ENCODE measurements around the gene CCT5.

DNA sequence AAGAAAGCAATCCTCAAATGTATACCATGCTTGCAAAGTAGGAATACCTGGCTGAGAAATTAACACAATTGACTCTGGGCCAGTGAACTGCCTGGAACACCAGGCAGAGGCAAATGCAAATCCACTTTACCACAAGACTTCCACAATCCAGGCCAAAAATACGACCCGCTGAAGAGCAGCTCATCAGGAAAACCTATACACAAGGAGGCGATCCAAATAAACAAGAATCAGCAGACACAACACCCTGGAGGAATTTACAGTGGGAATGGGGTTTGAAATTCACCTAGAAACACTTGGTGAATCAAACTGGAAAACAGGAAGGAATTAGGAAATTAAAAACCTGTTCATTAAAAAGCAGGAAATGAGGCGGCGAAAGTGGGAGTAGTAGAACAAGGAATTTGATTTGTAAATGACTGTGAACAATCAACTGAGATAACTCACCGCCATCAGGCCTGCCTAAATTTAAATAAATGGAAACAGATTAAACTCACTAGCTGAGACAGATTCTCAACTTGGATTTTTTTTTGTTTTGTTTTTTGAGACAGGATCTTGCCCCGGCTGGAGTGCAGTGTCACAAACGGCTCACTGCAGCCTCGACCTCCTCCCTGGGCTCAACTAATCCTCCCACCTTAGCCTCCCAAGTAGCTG, 41.7 kb downstream of the CCT5 start:
- TF ChIP-seq CTCF (tag by site-specific recombination; IDR thresholded peaks at IDR 0.05) (no peak), ZNF350 (tag by site-specific recombination; IDR thresholded peaks at IDR 0.05) (no peak), ZNF670 (tag by site-specific recombination; IDR thresholded peaks at IDR 0.05; ENCODE audit: low read depth) (no peak), GLIS2 (tag by site-specific recombination; IDR thresholded peaks at IDR 0.05) (no peak), ZNF133 (tag by site-specific recombination; IDR thresholded peaks at IDR 0.05) (no peak), ZNF561 (tag by site-specific recombination; IDR thresholded peaks at IDR 0.05; ENCODE audit: borderline replicate concordance) (no peak), TCF7L2 (IDR thresholded peaks at IDR 0.05; ENCODE audit: borderline replicate concordance, low read depth, low read length) (no peak), ZNF175 (tag by site-specific recombination; IDR thresholded peaks at IDR 0.05) (no peak), ZNF423 (tag by site-specific recombination; IDR thresholded peaks at IDR 0.05) (no peak), ZNF777 (tag by site-specific recombination; IDR thresholded peaks at IDR 0.05; ENCODE audit: borderline replicate concordance) (no peak)
- TF ChIP-seq, protein P1, sequence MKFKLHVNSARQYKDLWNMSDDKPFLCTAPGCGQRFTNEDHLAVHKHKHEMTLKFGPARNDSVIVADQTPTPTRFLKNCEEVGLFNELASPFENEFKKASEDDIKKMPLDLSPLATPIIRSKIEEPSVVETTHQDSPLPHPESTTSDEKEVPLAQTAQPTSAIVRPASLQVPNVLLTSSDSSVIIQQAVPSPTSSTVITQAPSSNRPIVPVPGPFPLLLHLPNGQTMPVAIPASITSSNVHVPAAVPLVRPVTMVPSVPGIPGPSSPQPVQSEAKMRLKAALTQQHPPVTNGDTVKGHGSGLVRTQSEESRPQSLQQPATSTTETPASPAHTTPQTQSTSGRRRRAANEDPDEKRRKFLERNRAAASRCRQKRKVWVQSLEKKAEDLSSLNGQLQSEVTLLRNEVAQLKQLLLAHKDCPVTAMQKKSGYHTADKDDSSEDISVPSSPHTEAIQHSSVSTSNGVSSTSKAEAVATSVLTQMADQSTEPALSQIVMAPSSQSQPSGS (tag by site-specific recombination; IDR thresholded peaks at IDR 0.05; ENCODE audit: low read depth): no peak
- TF ChIP-seq, protein P2, sequence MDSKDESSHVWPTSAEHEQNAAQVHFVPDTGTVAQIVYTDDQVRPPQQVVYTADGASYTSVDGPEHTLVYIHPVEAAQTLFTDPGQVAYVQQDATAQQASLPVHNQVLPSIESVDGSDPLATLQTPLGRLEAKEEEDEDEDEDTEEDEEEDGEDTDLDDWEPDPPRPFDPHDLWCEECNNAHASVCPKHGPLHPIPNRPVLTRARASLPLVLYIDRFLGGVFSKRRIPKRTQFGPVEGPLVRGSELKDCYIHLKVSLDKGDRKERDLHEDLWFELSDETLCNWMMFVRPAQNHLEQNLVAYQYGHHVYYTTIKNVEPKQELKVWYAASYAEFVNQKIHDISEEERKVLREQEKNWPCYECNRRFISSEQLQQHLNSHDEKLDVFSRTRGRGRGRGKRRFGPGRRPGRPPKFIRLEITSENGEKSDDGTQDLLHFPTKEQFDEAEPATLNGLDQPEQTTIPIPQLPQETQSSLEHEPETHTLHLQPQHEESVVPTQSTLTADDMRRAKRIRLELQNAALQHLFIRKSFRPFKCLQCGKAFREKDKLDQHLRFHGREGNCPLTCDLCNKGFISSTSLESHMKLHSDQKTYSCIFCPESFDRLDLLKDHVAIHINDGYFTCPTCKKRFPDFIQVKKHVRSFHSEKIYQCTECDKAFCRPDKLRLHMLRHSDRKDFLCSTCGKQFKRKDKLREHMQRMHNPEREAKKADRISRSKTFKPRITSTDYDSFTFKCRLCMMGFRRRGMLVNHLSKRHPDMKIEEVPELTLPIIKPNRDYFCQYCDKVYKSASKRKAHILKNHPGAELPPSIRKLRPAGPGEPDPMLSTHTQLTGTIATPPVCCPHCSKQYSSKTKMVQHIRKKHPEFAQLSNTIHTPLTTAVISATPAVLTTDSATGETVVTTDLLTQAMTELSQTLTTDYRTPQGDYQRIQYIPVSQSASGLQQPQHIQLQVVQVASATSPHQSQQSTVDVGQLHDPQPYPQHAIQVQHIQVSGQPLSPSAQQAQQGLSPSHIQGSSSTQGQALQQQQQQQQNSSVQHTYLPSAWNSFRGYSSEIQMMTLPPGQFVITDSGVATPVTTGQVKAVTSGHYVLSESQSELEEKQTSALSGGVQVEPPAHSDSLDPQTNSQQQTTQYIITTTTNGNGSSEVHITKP (tag by site-specific recombination; IDR thresholded peaks at IDR 0.05): no peak
- TF ChIP-seq, protein P3, sequence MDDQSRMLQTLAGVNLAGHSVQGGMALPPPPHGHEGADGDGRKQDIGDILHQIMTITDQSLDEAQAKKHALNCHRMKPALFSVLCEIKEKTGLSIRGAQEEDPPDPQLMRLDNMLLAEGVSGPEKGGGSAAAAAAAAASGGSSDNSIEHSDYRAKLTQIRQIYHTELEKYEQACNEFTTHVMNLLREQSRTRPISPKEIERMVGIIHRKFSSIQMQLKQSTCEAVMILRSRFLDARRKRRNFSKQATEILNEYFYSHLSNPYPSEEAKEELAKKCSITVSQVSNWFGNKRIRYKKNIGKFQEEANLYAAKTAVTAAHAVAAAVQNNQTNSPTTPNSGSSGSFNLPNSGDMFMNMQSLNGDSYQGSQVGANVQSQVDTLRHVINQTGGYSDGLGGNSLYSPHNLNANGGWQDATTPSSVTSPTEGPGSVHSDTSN (CRISPR knock-in tag; IDR thresholded peaks at IDR 0.05): no peak
